DMS 273 treated with DMSO at 0.1 percent for 48 hours (cell line): ENCODE measurements around the gene IRF5.
"Not testable (repeated sequence)": the region's sequence is repeated elsewhere in the genome, so short reads cannot be mapped to it uniquely, and the experiment has no call there.

Source experiments
- DNase-seq: peaks from one replicate; lab custom pipeline; 2025; lab: John Stamatoyannopoulos, UW

Gene IRF5

DNA sequence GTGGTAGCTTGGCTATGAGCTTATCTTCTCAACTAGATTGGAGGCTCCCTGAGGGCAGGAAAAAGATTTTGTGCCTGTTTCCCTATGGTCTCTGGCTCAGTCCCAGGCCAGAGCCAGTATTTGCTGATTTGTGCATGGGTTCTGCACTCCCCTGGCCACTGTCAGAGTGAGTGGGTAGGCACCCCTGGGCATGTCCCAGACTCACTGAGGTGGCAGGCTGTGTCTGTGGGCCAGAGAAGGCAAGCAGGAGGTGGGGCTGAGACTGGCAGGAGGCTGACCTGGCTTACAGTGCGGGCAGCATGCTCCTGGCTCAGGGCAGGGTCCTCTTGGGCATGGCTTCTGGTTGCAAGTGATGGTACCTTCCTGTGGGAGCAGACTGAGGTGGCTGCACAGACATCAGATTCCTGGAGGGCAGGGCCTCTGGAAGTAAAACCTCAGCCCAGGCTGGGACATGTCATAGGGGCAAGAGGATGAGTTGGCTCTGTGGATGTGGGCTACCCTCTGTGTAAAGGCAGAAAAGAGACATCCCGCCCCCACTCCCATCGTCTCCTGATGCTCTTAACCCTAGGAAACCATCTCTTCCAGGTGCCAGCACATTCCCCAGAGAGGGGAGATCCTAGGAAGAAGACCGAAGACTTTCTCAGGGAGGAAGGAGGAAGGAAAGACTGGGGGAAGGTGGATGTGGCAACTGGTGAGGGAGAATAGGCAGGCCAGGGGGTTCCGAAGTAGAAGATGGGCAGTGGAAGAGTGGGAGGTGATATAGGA lies 31.5 kb upstream of the IRF5 start:
- DNase-seq, result no peak

GRCh38 chr7:128906766-128907559 lies 30.8 kb upstream of the IRF5 start:
- no peak for DNase-seq

GRCh38 chr7:128908750-128909624 lies 28.7 kb upstream of the IRF5 start:
- no peak for DNase-seq

- DNase-seq, result peak; percentile 45
Measured at GRCh38 chr7:128909625-128910568, 27.8 kb upstream of the IRF5 start.

DNA sequence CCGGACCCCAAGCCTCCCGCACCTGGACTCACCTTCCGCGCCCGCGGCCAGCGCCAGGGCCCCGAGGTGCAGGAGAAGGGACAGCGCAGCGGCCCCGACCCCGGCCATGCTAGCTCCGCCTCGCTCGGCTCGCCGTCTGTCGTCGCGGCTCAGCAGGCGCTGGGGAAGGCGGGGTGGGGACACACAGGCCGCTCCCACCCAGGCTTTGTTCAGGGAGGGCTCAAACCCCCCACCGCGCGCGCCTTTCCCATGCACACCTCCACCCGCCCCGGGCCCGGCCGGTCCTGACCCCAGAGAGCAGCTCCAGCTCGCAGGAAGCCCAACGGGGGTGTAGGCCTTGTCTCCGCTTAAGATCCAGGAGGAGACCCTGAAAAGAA lies 27.2 kb upstream of the IRF5 start, which contains the start of gene KCP:
Gene KCP, minus strand, starts transcription at position 141 of the 377 bp plus-strand sequence. Its CDS starts 33 bp downstream, at position 108.
- DNase-seq, result no peak

- DNase-seq, result no peak
Measured at GRCh38 chr7:128911423-128912031, 26.2 kb upstream of the IRF5 start.

GRCh38 chr7:128912281-128912680 lies 25.4 kb upstream of the IRF5 start:
- DNase-seq, result no peak

- DNase-seq, result not testable (repeated sequence)
Measured at GRCh38 chr7:128912709-128913495, 24.8 kb upstream of the IRF5 start.

DNA sequence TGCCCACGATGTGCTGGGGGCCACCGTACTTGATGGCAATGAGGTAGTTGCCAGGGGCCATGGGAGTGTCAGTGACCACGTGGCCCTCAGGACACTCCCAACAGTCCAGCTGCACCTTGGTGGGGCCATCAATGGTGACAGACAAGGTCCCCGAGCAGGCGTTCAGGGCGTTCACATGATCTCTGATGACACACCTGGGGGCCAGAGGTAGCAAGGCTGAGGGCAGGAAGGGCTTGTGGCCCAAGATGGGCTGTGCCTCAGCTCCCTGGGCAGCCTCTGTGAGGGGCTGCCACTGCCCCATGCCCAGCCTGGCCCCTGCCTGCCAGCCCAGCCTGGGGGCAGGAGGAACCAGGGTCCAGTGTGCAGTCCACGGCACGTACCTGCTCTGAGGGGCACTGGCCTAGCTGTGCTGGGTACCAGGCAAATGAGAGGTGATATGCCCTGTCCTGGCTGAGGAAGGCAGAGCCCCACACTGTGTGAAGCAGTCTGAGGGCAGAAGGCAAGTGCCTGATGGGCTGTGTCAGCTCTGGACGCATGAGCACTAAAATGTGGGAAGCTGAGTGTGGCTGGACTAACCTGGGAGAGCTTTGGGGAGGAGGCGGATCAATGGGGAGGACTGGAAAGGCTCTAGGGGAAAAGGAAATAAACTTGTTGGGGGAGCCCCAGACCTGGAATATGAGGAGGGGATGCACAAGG lies 23.7 kb upstream of the IRF5 start:
- no peak for DNase-seq

DNA sequence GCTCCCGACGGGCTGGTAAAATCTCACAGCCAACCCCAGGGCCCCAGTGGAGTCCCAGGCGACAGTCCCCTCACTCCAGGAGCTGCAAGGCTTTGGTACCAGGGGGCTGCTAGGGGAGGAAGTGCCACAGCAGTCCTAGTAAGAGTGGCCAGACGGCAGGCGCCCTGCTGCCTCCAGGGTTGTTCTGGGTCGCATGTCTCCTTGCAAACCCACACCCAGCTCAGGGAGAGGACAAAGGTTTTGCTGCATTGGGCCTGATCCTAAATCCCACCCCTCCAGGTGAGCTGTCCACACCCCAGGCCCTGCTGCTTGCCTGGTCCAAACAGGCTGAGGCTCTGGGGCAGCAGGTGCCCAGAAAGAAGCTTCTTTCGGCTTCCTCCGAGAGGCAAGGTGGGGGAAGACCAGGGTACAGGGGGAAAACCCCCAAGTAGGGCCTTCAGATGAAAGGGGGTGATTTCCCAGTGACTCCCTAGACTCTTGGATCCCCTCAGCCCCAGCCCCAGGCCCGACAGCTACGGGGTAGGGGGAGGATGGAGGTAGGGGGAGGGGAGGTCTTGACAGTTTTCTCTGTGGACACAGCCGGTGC lies 23.1 kb upstream of the IRF5 start:
- no peak for DNase-seq

DNA sequence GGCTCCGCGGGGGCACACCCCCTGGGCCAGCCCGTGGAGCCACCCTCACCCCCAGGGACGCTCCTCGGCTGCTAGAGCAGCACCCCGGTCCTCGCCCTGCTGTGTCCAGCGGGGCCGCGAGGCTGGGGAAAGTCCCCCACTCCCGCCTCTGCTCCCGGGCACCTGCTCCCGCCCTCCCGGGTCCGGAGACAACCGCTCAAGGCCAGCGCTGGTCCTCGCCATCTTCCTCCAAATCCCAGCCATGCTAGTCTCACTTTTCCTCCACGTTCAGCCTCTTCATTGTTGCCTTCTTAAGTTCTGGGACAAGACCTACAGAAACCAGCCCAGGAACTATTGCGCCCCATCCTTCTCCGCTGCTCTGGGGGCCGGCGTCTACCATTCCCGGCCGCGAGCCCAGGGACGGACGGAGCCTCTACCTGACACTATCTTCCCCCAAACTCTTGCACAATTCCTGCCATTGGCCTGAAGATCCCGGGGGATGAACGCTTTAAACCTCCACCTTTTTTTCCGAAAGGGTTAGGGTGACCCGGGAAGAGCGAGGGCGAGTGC lies 22.4 kb upstream of the IRF5 start:
- DNase-seq, result no peak

GRCh38 chr7:128915841-128916642 lies 21.7 kb upstream of the IRF5 start:
- no peak for DNase-seq

GRCh38 chr7:128916643-128916915 lies 21.1 kb upstream of the IRF5 start:
- no peak for DNase-seq

GRCh38 chr7:128917122-128917521 lies 20.6 kb upstream of the IRF5 start:
- DNase-seq, result no peak

- no peak for DNase-seq
Measured at GRCh38 chr7:128918016-128918665, 19.6 kb upstream of the IRF5 start.

DNA sequence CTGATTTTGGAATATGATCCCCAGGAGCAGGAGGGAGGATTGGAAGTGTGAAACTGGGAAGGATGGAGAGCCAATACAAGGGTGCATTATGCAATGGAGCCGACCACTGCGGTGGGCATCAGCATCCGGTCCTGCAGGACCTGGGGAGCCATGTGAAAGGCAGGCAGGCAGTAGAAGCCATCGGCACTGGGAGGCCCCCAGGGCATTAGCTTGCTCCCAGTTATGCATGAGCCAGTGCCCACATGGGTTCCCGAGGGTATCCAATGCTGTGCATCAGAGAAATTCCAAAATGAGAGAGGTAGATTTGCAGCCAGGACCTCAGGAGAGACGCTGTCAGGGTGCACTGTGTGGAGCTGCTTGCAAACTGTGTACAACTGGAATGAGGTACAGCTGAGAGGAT lies 18.5 kb upstream of the IRF5 start:
- DNase-seq, result no peak
